Measurements from ENCODE around the gene ATP11B.

Gene ATP11B

DNA sequence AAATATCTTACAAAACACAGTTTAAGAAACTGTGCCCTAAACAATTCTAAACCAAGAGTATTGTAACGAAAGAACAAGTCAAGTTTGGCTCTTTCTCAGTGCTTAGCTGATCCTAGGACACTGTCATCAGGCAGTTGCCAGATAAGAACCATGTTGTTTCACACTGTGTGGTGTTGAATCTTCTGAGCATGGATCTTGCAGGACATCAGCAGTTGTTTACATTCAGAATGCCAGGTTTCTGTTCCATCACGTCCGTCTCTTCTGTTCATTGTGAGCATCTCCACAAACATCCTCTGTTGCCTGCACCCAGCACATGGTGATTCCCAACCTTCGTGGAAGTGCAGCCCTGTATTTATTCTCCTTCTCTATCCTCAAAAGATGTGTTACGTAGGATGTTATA is 119.2 kb downstream of the ATP11B start:
- H3K27ac ChIP-seq (ENCODE audit: extremely low read depth, low read depth, low read length) = no peak overlapping the region
- ChIA-PET POLR2A (no interaction called here), CTCF (interaction anchor here (0.7 kb wide), 1 partner anchor 198 kb away, joined by 5 read pairs; no protein-coding TSS in a partner anchor)
- H3K36me3 ChIP-seq (ENCODE audit: control insufficient read depth in 2 of 2, insufficient read depth in 1 of 2, low read length in 2 of 2) = peaks cover 0 to 12% of the 10 kb centered on the region in 2 experiments; a peak in 2 of 3 replicates
- H3K4me1 ChIP-seq (ENCODE audit: control insufficient read depth, insufficient read depth, low read length) = no peaks in the 10 kb centered on the region
- TF ChIP-seq ZNF776 (tag by site-specific recombination; IDR thresholded peaks at IDR 0.05; ENCODE audit: borderline replicate concordance) = no peak
- no peak for TF ChIP-seq BCL6B (tag by site-specific recombination; IDR thresholded peaks at IDR 0.05)
- TF ChIP-seq, protein P1, sequence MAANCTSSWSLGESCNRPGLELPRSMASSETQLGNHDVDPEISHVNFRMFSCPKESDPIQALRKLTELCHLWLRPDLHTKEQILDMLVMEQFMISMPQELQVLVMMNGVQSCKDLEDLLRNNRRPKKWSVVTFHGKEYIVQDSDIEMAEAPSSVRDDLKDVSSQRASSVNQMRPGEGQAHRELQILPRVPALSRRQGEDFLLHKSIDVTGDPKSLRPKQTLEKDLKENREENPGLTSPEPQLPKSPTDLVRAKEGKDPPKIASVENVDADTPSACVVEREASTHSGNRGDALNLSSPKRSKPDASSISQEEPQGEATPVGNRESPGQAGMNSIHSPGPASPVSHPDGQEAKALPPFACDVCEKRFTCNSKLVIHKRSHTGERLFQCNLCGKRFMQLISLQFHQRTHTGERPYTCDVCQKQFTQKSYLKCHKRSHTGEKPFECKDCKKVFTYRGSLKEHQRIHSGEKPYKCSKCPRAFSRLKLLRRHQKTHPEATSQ (tag by site-specific recombination; IDR thresholded peaks at IDR 0.05) = no peak
- no peak for TF ChIP-seq TRIM28 (IDR thresholded peaks at IDR 0.05; ENCODE audit: borderline replicate concordance, low read length)
- no peak for TF ChIP-seq ZNF302 (tag by site-specific recombination; IDR thresholded peaks at IDR 0.05; ENCODE audit: low read depth)
- no peak for TF ChIP-seq KLF9 (tag by site-specific recombination; IDR thresholded peaks at IDR 0.05; ENCODE audit: low read depth)
- TF ChIP-seq ZNF133 (tag by site-specific recombination; IDR thresholded peaks at IDR 0.05) = no peak
- TF ChIP-seq, protein P2, sequence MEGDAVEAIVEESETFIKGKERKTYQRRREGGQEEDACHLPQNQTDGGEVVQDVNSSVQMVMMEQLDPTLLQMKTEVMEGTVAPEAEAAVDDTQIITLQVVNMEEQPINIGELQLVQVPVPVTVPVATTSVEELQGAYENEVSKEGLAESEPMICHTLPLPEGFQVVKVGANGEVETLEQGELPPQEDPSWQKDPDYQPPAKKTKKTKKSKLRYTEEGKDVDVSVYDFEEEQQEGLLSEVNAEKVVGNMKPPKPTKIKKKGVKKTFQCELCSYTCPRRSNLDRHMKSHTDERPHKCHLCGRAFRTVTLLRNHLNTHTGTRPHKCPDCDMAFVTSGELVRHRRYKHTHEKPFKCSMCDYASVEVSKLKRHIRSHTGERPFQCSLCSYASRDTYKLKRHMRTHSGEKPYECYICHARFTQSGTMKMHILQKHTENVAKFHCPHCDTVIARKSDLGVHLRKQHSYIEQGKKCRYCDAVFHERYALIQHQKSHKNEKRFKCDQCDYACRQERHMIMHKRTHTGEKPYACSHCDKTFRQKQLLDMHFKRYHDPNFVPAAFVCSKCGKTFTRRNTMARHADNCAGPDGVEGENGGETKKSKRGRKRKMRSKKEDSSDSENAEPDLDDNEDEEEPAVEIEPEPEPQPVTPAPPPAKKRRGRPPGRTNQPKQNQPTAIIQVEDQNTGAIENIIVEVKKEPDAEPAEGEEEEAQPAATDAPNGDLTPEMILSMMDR (tag by site-specific recombination; IDR thresholded peaks at IDR 0.05) = no peak
- TF ChIP-seq ZNF626 (tag by site-specific recombination; IDR thresholded peaks at IDR 0.05) = no peak
- TF ChIP-seq ZNF10 (tag by site-specific recombination; IDR thresholded peaks at IDR 0.05) = no peak
- no peak for TF ChIP-seq ZNF366 (tag by site-specific recombination; conservative IDR thresholded peaks at IDR 0.05)
- H3K4me3 ChIP-seq (ENCODE audit: low read depth, low read length) = no peak overlapping the region
- no peaks in the 10 kb centered on the region for H3K9me3 ChIP-seq (ENCODE audit: control insufficient read depth, insufficient read depth, low read depth, low read length)

GRCh38 chr3:182913889-182914288 is 120.6 kb downstream of the ATP11B start:
- H3K27ac ChIP-seq (ENCODE audit: extremely low read depth, low read depth, low read length) = no peak overlapping the region
- no peaks in the 10 kb centered on the region for H3K9me3 ChIP-seq (ENCODE audit: control insufficient read depth, insufficient read depth, low read depth, low read length)
- CTCF ChIA-PET = no interaction called here
- no peaks in the 10 kb centered on the region for H3K4me1 ChIP-seq (ENCODE audit: control insufficient read depth, insufficient read depth, low read length)
- H3K36me3 ChIP-seq (ENCODE audit: control insufficient read depth in 2 of 2, insufficient read depth in 1 of 2, low read length in 2 of 2) = peaks cover 0 to 14% of the 10 kb centered on the region in 2 experiments; a peak in 1 of 3 replicates
- H3K4me3 ChIP-seq (ENCODE audit: low read depth, low read length) = no peak overlapping the region
- POLR2A ChIA-PET = no interaction called here
- TF ChIP-seq ZFP69B (tag by site-specific recombination; IDR thresholded peaks at IDR 0.05) (no peak), ZNF473 (tag by site-specific recombination; IDR thresholded peaks at IDR 0.05) (no peak), ZNF174 (tag by site-specific recombination; IDR thresholded peaks at IDR 0.05) (no peak), SALL2 (tag by site-specific recombination; IDR thresholded peaks at IDR 0.05; ENCODE audit: borderline replicate concordance) (no peak), KLF1 (tag by site-specific recombination; IDR thresholded peaks at IDR 0.05) (no peak)
- TF ChIP-seq, protein P3, sequence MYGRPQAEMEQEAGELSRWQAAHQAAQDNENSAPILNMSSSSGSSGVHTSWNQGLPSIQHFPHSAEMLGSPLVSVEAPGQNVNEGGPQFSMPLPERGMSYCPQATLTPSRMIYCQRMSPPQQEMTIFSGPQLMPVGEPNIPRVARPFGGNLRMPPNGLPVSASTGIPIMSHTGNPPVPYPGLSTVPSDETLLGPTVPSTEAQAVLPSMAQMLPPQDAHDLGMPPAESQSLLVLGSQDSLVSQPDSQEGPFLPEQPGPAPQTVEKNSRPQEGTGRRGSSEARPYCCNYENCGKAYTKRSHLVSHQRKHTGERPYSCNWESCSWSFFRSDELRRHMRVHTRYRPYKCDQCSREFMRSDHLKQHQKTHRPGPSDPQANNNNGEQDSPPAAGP (tag by site-specific recombination; IDR thresholded peaks at IDR 0.05) = no peak
- TF ChIP-seq, protein P4, sequence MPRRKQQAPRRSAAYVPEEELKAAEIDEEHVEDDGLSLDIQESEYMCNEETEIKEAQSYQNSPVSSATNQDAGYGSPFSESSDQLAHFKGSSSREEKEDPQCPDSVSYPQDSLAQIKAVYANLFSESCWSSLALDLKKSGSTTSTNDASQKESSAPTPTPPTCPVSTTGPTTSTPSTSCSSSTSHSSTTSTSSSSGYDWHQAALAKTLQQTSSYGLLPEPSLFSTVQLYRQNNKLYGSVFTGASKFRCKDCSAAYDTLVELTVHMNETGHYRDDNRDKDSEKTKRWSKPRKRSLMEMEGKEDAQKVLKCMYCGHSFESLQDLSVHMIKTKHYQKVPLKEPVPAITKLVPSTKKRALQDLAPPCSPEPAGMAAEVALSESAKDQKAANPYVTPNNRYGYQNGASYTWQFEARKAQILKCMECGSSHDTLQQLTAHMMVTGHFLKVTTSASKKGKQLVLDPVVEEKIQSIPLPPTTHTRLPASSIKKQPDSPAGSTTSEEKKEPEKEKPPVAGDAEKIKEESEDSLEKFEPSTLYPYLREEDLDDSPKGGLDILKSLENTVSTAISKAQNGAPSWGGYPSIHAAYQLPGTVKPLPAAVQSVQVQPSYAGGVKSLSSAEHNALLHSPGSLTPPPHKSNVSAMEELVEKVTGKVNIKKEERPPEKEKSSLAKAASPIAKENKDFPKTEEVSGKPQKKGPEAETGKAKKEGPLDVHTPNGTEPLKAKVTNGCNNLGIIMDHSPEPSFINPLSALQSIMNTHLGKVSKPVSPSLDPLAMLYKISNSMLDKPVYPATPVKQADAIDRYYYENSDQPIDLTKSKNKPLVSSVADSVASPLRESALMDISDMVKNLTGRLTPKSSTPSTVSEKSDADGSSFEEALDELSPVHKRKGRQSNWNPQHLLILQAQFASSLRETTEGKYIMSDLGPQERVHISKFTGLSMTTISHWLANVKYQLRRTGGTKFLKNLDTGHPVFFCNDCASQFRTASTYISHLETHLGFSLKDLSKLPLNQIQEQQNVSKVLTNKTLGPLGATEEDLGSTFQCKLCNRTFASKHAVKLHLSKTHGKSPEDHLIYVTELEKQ (tag by site-specific recombination; IDR thresholded peaks at IDR 0.05; ENCODE audit: borderline replicate concordance) = no peak
- TF ChIP-seq, protein P5, sequence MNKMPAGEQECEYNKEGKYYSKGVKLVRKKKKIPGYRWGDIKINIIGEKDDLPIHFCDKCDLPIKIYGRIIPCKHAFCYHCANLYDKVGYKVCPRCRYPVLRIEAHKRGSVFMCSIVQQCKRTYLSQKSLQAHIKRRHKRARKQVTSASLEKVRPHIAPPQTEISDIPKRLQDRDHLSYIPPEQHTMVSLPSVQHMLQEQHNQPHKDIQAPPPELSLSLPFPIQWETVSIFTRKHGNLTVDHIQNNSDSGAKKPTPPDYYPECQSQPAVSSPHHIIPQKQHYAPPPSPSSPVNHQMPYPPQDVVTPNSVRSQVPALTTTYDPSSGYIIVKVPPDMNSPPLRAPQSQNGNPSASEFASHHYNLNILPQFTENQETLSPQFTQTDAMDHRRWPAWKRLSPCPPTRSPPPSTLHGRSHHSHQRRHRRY (tag by site-specific recombination; IDR thresholded peaks at IDR 0.05) = no peak
- TF ChIP-seq, protein P6, sequence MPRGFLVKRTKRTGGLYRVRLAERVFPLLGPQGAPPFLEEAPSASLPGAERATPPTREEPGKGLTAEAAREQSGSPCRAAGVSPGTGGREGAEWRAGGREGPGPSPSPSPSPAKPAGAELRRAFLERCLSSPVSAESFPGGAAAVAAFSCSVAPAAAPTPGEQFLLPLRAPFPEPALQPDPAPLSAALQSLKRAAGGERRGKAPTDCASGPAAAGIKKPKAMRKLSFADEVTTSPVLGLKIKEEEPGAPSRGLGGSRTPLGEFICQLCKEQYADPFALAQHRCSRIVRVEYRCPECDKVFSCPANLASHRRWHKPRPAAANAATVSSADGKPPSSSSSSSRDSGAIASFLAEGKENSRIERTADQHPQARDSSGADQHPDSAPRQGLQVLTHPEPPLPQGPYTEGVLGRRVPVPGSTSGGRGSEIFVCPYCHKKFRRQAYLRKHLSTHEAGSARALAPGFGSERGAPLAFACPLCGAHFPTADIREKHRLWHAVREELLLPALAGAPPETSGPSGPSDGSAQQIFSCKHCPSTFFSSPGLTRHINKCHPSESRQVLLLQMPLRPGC (tag by site-specific recombination; IDR thresholded peaks at IDR 0.05) = no peak

All from HEK293 (cell line).